GM23338 (cell line): ENCODE measurements around the gene SYK. TPM values are rescaled to one million over a fixed set of nuclear protein-coding genes. Genes with fewer than 3 reads are reported as not detected.

Source experiments
- ATAC-seq: fragments of 200-7000 bp; cut with Tn5 transposase; 3 replicates; pipeline ENCODE4 v1.9.1; 2020
- DNase-seq: peaks from one replicate; pipeline ENCODE4 v3.0.0-alpha.2; 2015; ENCODE audit warnings: low spot score
- H2AFZ ChIP-seq: fragments of 200-600 bp; sonication (generic); 2 replicates; pipeline ENCODE4 v1.8.0; 2016; ENCODE audit warnings: antibody characterized with exemption, mild to moderate bottlenecking, moderate library complexity
- H3F3A ChIP-seq: fragments of 200-600 bp; sonication (generic); replicated peaks from 2 replicates; pipeline ENCODE4 v1.8.0; 2017; ENCODE audit warnings: antibody characterized with exemption, mixed run types, low read depth
- H3K27ac ChIP-seq: fragments of 200-600 bp; sonication (generic); 2 replicates; pipeline ENCODE4 v1.6.1; 2016; ENCODE audit warnings: low read depth
- H3K27me3 ChIP-seq: fragments of 200-600 bp; sonication (generic); 2 replicates; pipeline ENCODE4 v1.8.0; 2016; ENCODE audit warnings: mild to moderate bottlenecking, mixed run types, moderate library complexity; ENCODE audit not compliant: insufficient read depth
- H3K36me3 ChIP-seq: fragments of 200-600 bp; sonication (generic); 2 replicates; pipeline ENCODE4 v1.8.0; 2016; ENCODE audit warnings: mild to moderate bottlenecking; ENCODE audit not compliant: insufficient read depth
- H3K4me1 ChIP-seq: fragments of 200-600 bp; sonication (generic); 2 replicates; pipeline ENCODE4 v1.8.0; 2016; ENCODE audit warnings: mild to moderate bottlenecking, moderate library complexity; ENCODE audit not compliant: insufficient read depth
- H3K4me2 ChIP-seq: fragments of 200-600 bp; sonication (generic); 2 replicates; pipeline ENCODE4 v1.7.1; 2017; ENCODE audit warnings: mixed run types
- H3K4me3 ChIP-seq: fragments of 200-600 bp; sonication (generic); 2 replicates; pipeline ENCODE4 v1.6.1; 2016; ENCODE audit warnings: mixed run types
- H3K79me2 ChIP-seq: fragments of 200-600 bp; sonication (generic); replicated peaks from 2 replicates; pipeline ENCODE4 v1.8.0; 2017; ENCODE audit warnings: mild to moderate bottlenecking; ENCODE audit not compliant: insufficient read depth
- H3K9me2 ChIP-seq: fragments of 200-600 bp; sonication (generic); 2 replicates; pipeline ENCODE4 v1.8.0; 2017; ENCODE audit not compliant: insufficient read depth
- H4K20me1 ChIP-seq: fragments of 200-600 bp; sonication (generic); replicated peaks from 2 replicates; pipeline ENCODE4 v1.8.0; 2017; ENCODE audit warnings: mild to moderate bottlenecking; ENCODE audit not compliant: insufficient read depth
- H3K27ac Mint-ChIP-seq: 2 replicates; pipeline ENCODE4 v1.8.0; 2020; ENCODE audit warnings: inconsistent platforms, mild to moderate bottlenecking, moderate library complexity, mixed read lengths
- H3K27me3 Mint-ChIP-seq: 3 replicates; pipeline ENCODE4 v1.8.0; 2022; ENCODE audit warnings: low read depth, mild to moderate bottlenecking, moderate library complexity, mixed read lengths, inconsistent platforms; ENCODE audit not compliant: insufficient read depth, poor library complexity
- H3K36me3 Mint-ChIP-seq: 3 replicates; pipeline ENCODE4 v1.8.0; 2021; ENCODE audit warnings: low read depth, mild to moderate bottlenecking, inconsistent platforms, moderate library complexity, mixed read lengths
- H3K4me1 Mint-ChIP-seq: 3 replicates; pipeline ENCODE4 v1.8.0; 2020; ENCODE audit warnings: mild to moderate bottlenecking, inconsistent platforms, mixed read lengths
- H3K4me3 Mint-ChIP-seq: 3 replicates; pipeline ENCODE4 v1.8.0; 2021; ENCODE audit warnings: moderate library complexity, mild to moderate bottlenecking, inconsistent platforms, mixed read lengths
- H3K9me3 Mint-ChIP-seq: 3 replicates; pipeline ENCODE4 v1.8.0; 2020; ENCODE audit warnings: moderate library complexity, mild to moderate bottlenecking, inconsistent platforms, mixed read lengths
- CTCF ChIP-seq, 2 experiments: fragments of 200-600 bp in 1 of 2; sonication (generic) in 1 of 2; conservative IDR thresholded peaks; 2 replicates each; pipeline versions ENCODE4 v1.5.1 to v1.6.1; 2016 to 2017; ENCODE audit warnings: antibody characterized with exemption in 2 of 2, low read depth in 2 of 2, mild to moderate bottlenecking in 2 of 2, moderate library complexity in 1 of 2
- EZH2 ChIP-seq: fragments of 200-600 bp; sonication (generic); IDR thresholded peaks from one replicate; pipeline ENCODE4 v1.8.0; 2017; ENCODE audit warnings: antibody characterized with exemption, mild to moderate bottlenecking, low read depth; ENCODE audit not compliant: unreplicated experiment
- NANOG ChIP-seq: IDR thresholded peaks from 2 replicates; pipeline ENCODE4 v1.6.1; 2016; ENCODE audit warnings: antibody characterized with exemption, borderline replicate concordance
- POLR2AphosphoS5 ChIP-seq: IDR thresholded peaks from 2 replicates; pipeline ENCODE4 v1.6.1; 2016; ENCODE audit warnings: antibody characterized with exemption, low read depth
- REST ChIP-seq: IDR thresholded peaks from one replicate; pipeline ENCODE4 v1.6.1; 2018; ENCODE audit warnings: antibody characterized with exemption; ENCODE audit not compliant: unreplicated experiment
- STAT1 ChIP-seq: IDR thresholded peaks from one replicate; pipeline ENCODE4 v1.6.1; 2016; ENCODE audit warnings: antibody characterized with exemption; ENCODE audit not compliant: unreplicated experiment
- ZNF114 ChIP-seq: fragments of 250-450 bp; sonication (Bioruptor Pico); IDR thresholded peaks from 2 replicates; pipeline ENCODE4 v1.5.0; 2020; ENCODE audit warnings: mild to moderate bottlenecking, moderate library complexity
- ZNF331 ChIP-seq: fragments of 250-450 bp; sonication (Bioruptor Pico); IDR thresholded peaks from 2 replicates; pipeline ENCODE4 v1.5.0; 2020; ENCODE audit warnings: low read depth, mild to moderate bottlenecking, moderate library complexity
- polyA plus RNA-seq: library from polyadenylated mRNA; unstranded; fragments of >200 nt; fragmentation: Nextera tagmentation; extraction: Ambion mirVana; gene quantifications from 2 replicates; pipeline ENCODE4 v1.2.1, GENCODE V29; 2016
- total RNA-seq: library from RNA; depleted of rRNA; stranded (reverse); fragments of >200 nt; shearing (Covaris generic); gene quantifications from 2 replicates; pipeline ENCODE4 v1.2.3, GENCODE V29; 2014
- TF ChIP-seq, protein P1 (sequence below): IDR thresholded peaks from 2 replicates; pipeline ENCODE4 v1.6.1; 2016; ENCODE audit warnings: antibody characterized with exemption

The SYK gene
- total and polyA plus RNA-seq, 2 experiments from 2014 or later: 1.5 to 5.8 TPM

DNA sequence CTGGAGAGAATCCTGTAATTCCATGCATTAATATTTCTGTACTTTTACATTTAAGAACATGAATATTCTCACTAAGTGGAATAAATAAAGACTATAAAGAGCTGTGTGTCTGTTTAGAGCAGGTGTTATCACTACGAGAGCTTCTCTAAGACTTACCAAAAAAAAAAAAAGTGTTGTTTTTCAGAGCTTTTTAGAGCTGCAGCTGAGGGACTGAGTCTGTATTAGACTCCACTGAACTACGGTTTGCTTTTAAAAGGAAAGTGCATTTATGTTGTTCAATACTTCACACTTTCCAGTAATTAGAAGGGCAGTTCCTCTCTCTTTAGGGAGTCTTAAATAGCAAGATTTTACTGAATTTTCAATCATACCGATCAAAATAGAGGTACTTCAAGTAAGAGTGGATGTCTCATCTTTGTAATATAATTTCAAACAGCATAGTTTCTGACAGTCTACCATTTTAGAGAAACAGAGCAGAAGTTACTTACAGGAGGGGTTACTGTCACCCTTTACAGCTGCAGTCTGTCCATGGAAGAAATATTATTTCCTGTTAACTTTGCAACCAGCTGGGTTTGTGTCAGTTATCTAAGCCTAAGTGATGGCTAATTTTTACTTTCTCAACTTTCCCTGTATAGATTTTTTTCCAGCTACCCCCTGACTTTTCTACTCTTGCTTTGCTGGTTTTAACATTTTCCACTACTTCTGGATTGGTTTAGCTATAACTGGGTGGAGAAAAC lies 2.4 kb downstream of the SYK start (continued):
- TF ChIP-seq POLR2AphosphoS5: no peak
- TF ChIP-seq ZNF114 (CRISPR knock-in tag): no peak
- TF ChIP-seq CTCF (conservative IDR thresholded peaks at IDR 0.05; ENCODE audit: low read depth in 2 of 2): no peak
- TF ChIP-seq REST: no peak

DNA sequence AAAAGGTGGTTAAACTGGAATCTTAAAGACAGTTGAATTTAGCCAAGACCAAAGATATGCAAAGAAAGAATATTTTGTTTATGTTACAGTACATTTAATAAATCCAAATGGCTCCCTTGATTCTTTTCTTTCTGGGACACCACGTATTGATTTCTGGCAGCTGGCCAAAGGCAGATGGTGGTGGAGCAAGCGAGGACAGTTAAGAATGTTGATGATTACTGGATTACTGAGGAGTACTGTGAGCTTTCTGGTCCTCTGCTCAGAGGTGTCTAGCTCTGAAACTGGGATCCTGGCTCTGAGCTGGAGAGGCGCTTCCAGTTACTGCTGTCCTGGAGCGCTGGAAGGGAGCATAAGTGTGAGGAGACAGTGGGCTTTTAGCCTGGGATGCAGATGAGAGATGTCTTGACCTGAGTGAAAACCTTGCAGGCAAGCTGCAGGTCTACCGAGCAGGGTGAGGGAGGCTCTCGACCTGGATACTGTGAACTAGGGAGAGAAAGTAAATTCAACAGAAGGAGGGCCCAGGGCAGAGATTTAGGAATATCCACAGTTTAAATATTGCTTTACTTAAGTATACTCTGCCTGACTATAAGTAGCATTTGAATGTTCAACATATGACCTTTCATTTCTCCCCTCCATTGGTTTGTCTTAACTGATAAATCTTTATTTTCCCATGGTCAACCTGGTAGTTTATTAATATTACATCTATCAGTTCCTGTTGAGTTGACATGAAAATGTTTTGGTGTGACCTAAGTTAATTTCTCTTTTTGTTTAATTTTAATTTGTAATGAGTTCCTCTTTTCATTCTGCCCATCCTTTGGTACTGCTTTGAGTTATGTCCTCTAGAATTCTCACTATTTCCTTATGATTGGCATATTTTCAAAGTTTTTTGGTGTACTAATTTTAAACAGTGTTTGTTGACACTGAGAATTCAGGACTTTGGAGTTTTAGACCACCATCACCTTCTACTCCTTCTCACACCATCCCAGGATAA lies 3.7 kb downstream of the SYK start:
- H3K36me3 ChIP-seq: no peaks in the 10 kb centered on the region
- peaks cover 15% of the 10 kb centered on the region for H3K4me1 ChIP-seq
- no peak overlapping the region for H3K27ac ChIP-seq
- Mint-ChIP-seq H3K4me3 (no peak overlapping the region), H3K27ac (no peak overlapping the region), H3K4me1 (peaks cover 4% of the 10 kb centered on the region; the same call in 2 of the 3 replicates), H3K9me3 (no peaks in the 10 kb centered on the region), H3K27me3 (peaks cover 14% of the 10 kb centered on the region), H3K36me3 (no peaks in the 10 kb centered on the region)
- H3F3A ChIP-seq: 0 out of 2 replicates have a peak, but pooled peaks cover 3% of the 10 kb centered on the region
- H3K27me3 ChIP-seq: peaks cover 25% of the 10 kb centered on the region
- DNase-seq (no peak), ATAC-seq (no peak)
- no peaks in the 10 kb centered on the region for H3K79me2 ChIP-seq
- no peaks in the 10 kb centered on the region for H3K9me2 ChIP-seq
- no peak overlapping the region for H2AFZ ChIP-seq
- no peak overlapping the region for H3K4me3 ChIP-seq
- H3K4me2 ChIP-seq: no peak overlapping the region
- no peaks in the 10 kb centered on the region for H4K20me1 ChIP-seq
- no peak for TF ChIP-seq POLR2AphosphoS5
- no peak for TF ChIP-seq EZH2
- TF ChIP-seq NANOG: no peak
- TF ChIP-seq ZNF331 (CRISPR knock-in tag): no peak
- TF ChIP-seq, protein P1, sequence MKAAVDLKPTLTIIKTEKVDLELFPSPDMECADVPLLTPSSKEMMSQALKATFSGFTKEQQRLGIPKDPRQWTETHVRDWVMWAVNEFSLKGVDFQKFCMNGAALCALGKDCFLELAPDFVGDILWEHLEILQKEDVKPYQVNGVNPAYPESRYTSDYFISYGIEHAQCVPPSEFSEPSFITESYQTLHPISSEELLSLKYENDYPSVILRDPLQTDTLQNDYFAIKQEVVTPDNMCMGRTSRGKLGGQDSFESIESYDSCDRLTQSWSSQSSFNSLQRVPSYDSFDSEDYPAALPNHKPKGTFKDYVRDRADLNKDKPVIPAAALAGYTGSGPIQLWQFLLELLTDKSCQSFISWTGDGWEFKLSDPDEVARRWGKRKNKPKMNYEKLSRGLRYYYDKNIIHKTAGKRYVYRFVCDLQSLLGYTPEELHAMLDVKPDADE: no peak
- no peak for TF ChIP-seq STAT1
